H1 (cell line): ENCODE data around the gene ERLEC1. TPM values are rescaled to one million over a fixed set of nuclear protein-coding genes. Genes with fewer than 3 reads are reported as not detected.

Experiments
- CTCF ChIA-PET: fragments of 300-600 bp; sonication (Branson Sonifier 250); formaldehyde crosslinking; loops from one replicate; lab custom pipeline; 2021; ENCODE audit not compliant: partially characterized antibody; lab: Charles Lee
- POLR2A ChIA-PET: fragments of 300-600 bp; sonication (Branson Sonifier 250); formaldehyde crosslinking; loops from one replicate; lab custom pipeline; 2021; ENCODE audit warnings: inconsistent platforms; ENCODE audit not compliant: partially characterized antibody; lab: Charles Lee
- DNase-seq, 2 experiments: peaks; one replicate each; pipeline versions ENCODE4 v3.0.0 to v3.0.0-alpha.2; 2010 to 2022; ENCODE audit warnings: low spot score in 2 of 2, low read depth in 1 of 2, mixed read lengths in 1 of 2
- FAIRE-seq: peaks from 2 replicates; lab custom pipeline; 2011; peaks lifted over from hg19 to GRCh38; lab: Jason Lieb, UNC
- H2AFZ ChIP-seq: 2 replicates; pipeline ENCODE4 v1.8.1; 2012; ENCODE audit warnings: low read length, inconsistent platforms
- H2AK5ac ChIP-seq: 2 replicates; pipeline ENCODE4 v1.6.1; 2013; ENCODE audit warnings: low read depth, low read length
- H2BK120ac ChIP-seq: replicated peaks from 2 replicates; pipeline ENCODE3; 2013; ENCODE audit warnings: low read depth, low read length, inconsistent platforms
- H2BK12ac ChIP-seq: 2 replicates; pipeline ENCODE4 v1.6.1; 2013; ENCODE audit warnings: low read depth, low read length
- H2BK15ac ChIP-seq: 2 replicates; pipeline ENCODE4 v1.6.1; 2013; ENCODE audit warnings: low read length
- H2BK20ac ChIP-seq: 2 replicates; pipeline ENCODE4 v1.6.1; 2013; ENCODE audit warnings: low read length
- H2BK5ac ChIP-seq: 2 replicates; pipeline ENCODE4 v1.6.1; 2013; ENCODE audit warnings: low read depth, low read length
- H3K14ac ChIP-seq: 2 replicates; pipeline ENCODE4 v1.6.1; 2013; ENCODE audit warnings: inconsistent platforms; ENCODE audit not compliant: insufficient read length
- H3K18ac ChIP-seq: 2 replicates; pipeline ENCODE4 v1.6.1; 2013; ENCODE audit warnings: low read length; ENCODE audit errors: extremely low read depth
- H3K23ac ChIP-seq: 2 replicates; pipeline ENCODE4 v1.6.1; 2013; ENCODE audit warnings: inconsistent platforms; ENCODE audit not compliant: insufficient read length
- H3K23me2 ChIP-seq: 2 replicates; pipeline ENCODE4 v1.6.1; 2013; ENCODE audit warnings: low read depth, low read length
- H3K27ac ChIP-seq: 2 replicates; pipeline ENCODE4 v1.6.1; 2011; ENCODE audit warnings: low read depth, low read length, inconsistent platforms
- H3K27me3 ChIP-seq, 4 experiments: replicated peaks in 1 of 4; 1 replicate in 1 of 4; 2 replicates in 3 of 4; pipeline versions ENCODE4 v1.6.1 to v1.8.1; 2011 to 2013; ENCODE audit warnings: low read length in 3 of 4, mild to moderate bottlenecking in 3 of 4, inconsistent platforms in 2 of 4, mixed read lengths in 2 of 4, moderate library complexity in 1 of 4; ENCODE audit not compliant: control insufficient read depth in 3 of 4, insufficient read depth in 3 of 4; ENCODE audit errors: extremely low read depth in 1 of 4
- H3K36me3 ChIP-seq, 4 experiments: 2 replicates each; pipeline versions ENCODE4 v1.6.1 to v1.8.1; 2011 to 2013; ENCODE audit warnings: mild to moderate bottlenecking in 4 of 4, low read length in 3 of 4, moderate library complexity in 2 of 4, control low read depth in 1 of 4, inconsistent platforms in 1 of 4; ENCODE audit not compliant: insufficient read depth in 4 of 4, control insufficient read depth in 2 of 4
- H3K4ac ChIP-seq: replicated peaks from 2 replicates; pipeline ENCODE3; 2013; ENCODE audit warnings: low read length, low read depth, mixed read lengths, inconsistent platforms; ENCODE audit not compliant: insufficient read length
- H3K4me1 ChIP-seq, 4 experiments: replicated peaks in 1 of 4; 1 replicate in 1 of 4; 2 replicates in 3 of 4; pipeline versions ENCODE4 v1.6.1 to v1.8.1; 2011 to 2013; ENCODE audit warnings: low read length in 3 of 4, inconsistent platforms in 2 of 4, mixed read lengths in 1 of 4; ENCODE audit not compliant: insufficient read depth in 4 of 4, control insufficient read depth in 3 of 4
- H3K4me2 ChIP-seq, 2 experiments: 2 replicates each; pipeline versions ENCODE4 v1.6.1 to v1.8.1; 2011 to 2013; ENCODE audit warnings: low read depth in 2 of 2, low read length in 2 of 2, control low read depth in 1 of 2, inconsistent platforms in 1 of 2, mild to moderate bottlenecking in 1 of 2; ENCODE audit not compliant: insufficient read depth in 1 of 2
- H3K4me3 ChIP-seq, 4 experiments: fragments of 200-600, 300-600 bp in 1 of 4; sonication (generic), shearing (Covaris generic), sonication (Bioruptor Twin) in 1 of 4; 2 replicates each; pipeline versions ENCODE4 v1.5.1 to v1.8.1; 2011 to 2016; ENCODE audit warnings: low read length in 4 of 4, low read depth in 3 of 4, control low read depth in 2 of 4, inconsistent platforms in 2 of 4, mild to moderate bottlenecking in 2 of 4, mixed read lengths in 1 of 4, moderate library complexity in 1 of 4; ENCODE audit not compliant: insufficient read depth in 2 of 4; ENCODE audit errors: extremely low read depth in 1 of 4
- H3K56ac ChIP-seq: replicated peaks from 2 replicates; pipeline ENCODE3; 2013; ENCODE audit warnings: low read depth, mild to moderate bottlenecking, mixed read lengths, low read length, inconsistent platforms; ENCODE audit not compliant: insufficient read length
- H3K79me1 ChIP-seq: 2 replicates; pipeline ENCODE4 v1.6.1; 2013; ENCODE audit warnings: low read depth, low read length, control low read depth
- H3K79me2 ChIP-seq, 2 experiments: 2 replicates each; pipeline versions ENCODE4 v1.6.1 to v1.8.1; 2012 to 2013; ENCODE audit warnings: low read length in 2 of 2, mild to moderate bottlenecking in 2 of 2, inconsistent platforms in 1 of 2; ENCODE audit not compliant: insufficient read depth in 2 of 2, control insufficient read depth in 1 of 2
- H3K9ac ChIP-seq, 4 experiments: replicated peaks in 1 of 4; 1 replicate in 1 of 4; 2 replicates in 3 of 4; pipeline versions ENCODE4 v1.6.1 to v1.8.1; 2011 to 2013; ENCODE audit warnings: low read depth in 3 of 4, low read length in 3 of 4, control low read depth in 2 of 4, mild to moderate bottlenecking in 2 of 4, moderate library complexity in 2 of 4, inconsistent platforms in 1 of 4; ENCODE audit errors: extremely low read depth in 1 of 4
- H3K9me3 ChIP-seq, 2 experiments: 2 replicates each; pipeline versions ENCODE4 v1.6.1 to v1.8.1; 2012 to 2013; ENCODE audit warnings: mild to moderate bottlenecking in 2 of 2, moderate library complexity in 2 of 2, control low read depth in 1 of 2, inconsistent platforms in 1 of 2, low read depth in 1 of 2, low read length in 1 of 2, mixed read lengths in 1 of 2; ENCODE audit not compliant: insufficient read depth in 2 of 2
- H4K20me1 ChIP-seq, 2 experiments: replicated peaks in 1 of 2; 2 replicates each; pipeline versions ENCODE3 to v1.8.1; 2011 to 2013; ENCODE audit warnings: inconsistent platforms in 2 of 2, low read length in 2 of 2, mild to moderate bottlenecking in 1 of 2; ENCODE audit not compliant: insufficient read depth in 2 of 2, control insufficient read depth in 1 of 2
- H4K5ac ChIP-seq: 2 replicates; pipeline ENCODE4 v1.6.1; 2013; ENCODE audit warnings: low read length, low read depth, mixed read lengths, inconsistent platforms; ENCODE audit not compliant: insufficient read length
- H4K8ac ChIP-seq: 2 replicates; pipeline ENCODE4 v1.8.0; 2013; ENCODE audit warnings: mild to moderate bottlenecking, moderate library complexity, low read length, inconsistent platforms; ENCODE audit not compliant: insufficient read depth; ENCODE audit errors: extremely low read depth
- H4K91ac ChIP-seq: replicated peaks from 2 replicates; pipeline ENCODE3; 2013; ENCODE audit warnings: low read length, mixed read lengths, inconsistent platforms; ENCODE audit not compliant: insufficient read length
- SP1 ChIP-seq: IDR thresholded peaks from 2 replicates; pipeline ENCODE4 v1.6.1; 2011; ENCODE audit warnings: low read depth, low read length
- TEAD4 ChIP-seq: IDR thresholded peaks from 2 replicates; pipeline ENCODE4 v1.6.1; 2012; ENCODE audit warnings: low read depth, low read length, inconsistent platforms, mixed read lengths
- WGBS, 2 experiments: shearing (Covaris generic) in 1 of 2; methylation state at CpG; one replicate each; pipeline versions ENCODE4 v1.1.6 to v1.1.7; 2013 to 2015; ENCODE audit warnings: low lambda C conversion rate in 2 of 2, mixed read lengths in 2 of 2, inconsistent platforms in 1 of 2, low coverage in 1 of 2, missing lambda C conversion rate in 1 of 2; ENCODE audit not compliant: insufficient replicate concordance in 2 of 2, insufficient coverage in 1 of 2, insufficient read length in 1 of 2; ENCODE audit errors: extremely low coverage in 1 of 2, missing lambda C conversion rate in 1 of 2; 5-methylcytosine and 5-hydroxymethylcytosine counted together
- polyA plus RNA-seq, 7 experiments: library from polyadenylated mRNA; depleted of rRNA in 3 of 7; stranded (reverse) in 5 of 7; unstranded in 2 of 7; fragments of >200 nt in 5 of 7; fragments of 200-250 nt in 2 of 7; gene quantifications; 1 replicate in 5 of 7; 2 replicates in 1 of 7; 4 replicates in 1 of 7; pipeline versions ENCODE4 v1.2.1 to v1.2.3, GENCODE V29; 2011 to 2013; ENCODE audit warnings: missing spikeins in 2 of 7, mixed read lengths in 2 of 7
- total RNA-seq: library from RNA; stranded (reverse); fragmentation: NEBNext Ultra II Directional; extraction: Animal tissue kit (Norgen Biotek cat#: 25700); gene quantifications from 2 replicates; pipeline ENCODE4 v1.2.1, GENCODE V29; 2021

Gene ERLEC1
- total and polyA plus RNA-seq, 2 of the 8 experiments (the other 6 are each of a cell fraction or from before 2014, with no cell fraction given): 12.9 to 26.7 TPM

- FAIRE-seq: no peak
- 60% methylated on average over 1 of the region's 1 CpG; no CpG with 5 or more reads in 1 of the 2 experiments for WGBS, 2 experiments
- POLR2A ChIA-PET: no interaction called here
Measured at GRCh38 chr2:53826030-53826410, 39.2 kb downstream of the ERLEC1 start.

More at GRCh38 chr2:53826030-53826410, 39.2 kb downstream of the ERLEC1 start:
- no peaks in the 10 kb centered on the region for H3K79me2 ChIP-seq
- TF ChIP-seq TEAD4 (no peak), SP1 (no peak)
- TF ChIP-seq, all 59 proteins: peak for 0
- Histone ChIP-seq H3K9me3 (no peaks in the 10 kb centered on the region), H3K18ac (no peak overlapping the region; the same call in 1 of the 2 replicates), H3K4ac (no peak overlapping the region), H3K23ac (no peak overlapping the region), H3K4me3 (no peak overlapping the region), H3K4me1 (peaks cover 0 to 10% (median 8%) of the 10 kb centered on the region in 4 experiments; a peak in 5 of 7 replicates), H3K36me3 (no peaks in the 10 kb centered on the region), H3K4me2 (no peak overlapping the region), H3K27ac (no peak overlapping the region), H2BK5ac (no peak overlapping the region), H2BK12ac (no peak overlapping the region), H3K14ac (no peak overlapping the region), H3K27me3 (no peaks in the 10 kb centered on the region), H4K91ac (no peak overlapping the region), H2BK15ac (no peak overlapping the region), H2BK20ac (no peak overlapping the region), H3K9ac (no peak overlapping the region), H4K20me1 (no peaks in the 10 kb centered on the region), H4K8ac (no peak overlapping the region), H2BK120ac (no peak overlapping the region), H2AFZ (no peak overlapping the region), H3K79me1 (no peaks in the 10 kb centered on the region), H2AK5ac (no peak overlapping the region), H3K56ac (no peak overlapping the region), H4K5ac (no peak overlapping the region), H3K23me2 (no peaks in the 10 kb centered on the region)
- CTCF ChIA-PET: no interaction called here
- no peak for DNase-seq
